ENCODE data around the gene ERBB2.

DNA sequence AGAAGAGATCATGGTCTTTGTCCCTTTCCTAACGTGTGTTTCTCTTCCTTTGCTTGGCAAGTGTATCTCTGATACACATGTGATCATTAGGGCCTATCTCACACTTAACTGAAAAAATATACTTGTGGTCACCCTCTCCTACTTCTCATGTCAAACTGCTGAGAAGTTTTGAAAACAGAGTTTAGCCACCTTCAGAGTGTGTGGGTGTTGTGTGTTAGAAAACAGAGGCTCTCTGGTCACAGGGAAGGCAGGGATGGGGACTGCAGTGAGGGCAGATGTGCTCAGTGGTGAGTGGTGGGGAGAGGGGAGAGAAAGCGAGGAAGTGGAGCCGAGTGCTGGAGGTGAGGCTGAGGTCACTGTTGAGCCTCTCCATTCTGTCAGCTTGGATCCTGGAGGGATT lies 67.3 kb downstream of the ERBB2 start:
- TF ChIP-seq, protein P1, sequence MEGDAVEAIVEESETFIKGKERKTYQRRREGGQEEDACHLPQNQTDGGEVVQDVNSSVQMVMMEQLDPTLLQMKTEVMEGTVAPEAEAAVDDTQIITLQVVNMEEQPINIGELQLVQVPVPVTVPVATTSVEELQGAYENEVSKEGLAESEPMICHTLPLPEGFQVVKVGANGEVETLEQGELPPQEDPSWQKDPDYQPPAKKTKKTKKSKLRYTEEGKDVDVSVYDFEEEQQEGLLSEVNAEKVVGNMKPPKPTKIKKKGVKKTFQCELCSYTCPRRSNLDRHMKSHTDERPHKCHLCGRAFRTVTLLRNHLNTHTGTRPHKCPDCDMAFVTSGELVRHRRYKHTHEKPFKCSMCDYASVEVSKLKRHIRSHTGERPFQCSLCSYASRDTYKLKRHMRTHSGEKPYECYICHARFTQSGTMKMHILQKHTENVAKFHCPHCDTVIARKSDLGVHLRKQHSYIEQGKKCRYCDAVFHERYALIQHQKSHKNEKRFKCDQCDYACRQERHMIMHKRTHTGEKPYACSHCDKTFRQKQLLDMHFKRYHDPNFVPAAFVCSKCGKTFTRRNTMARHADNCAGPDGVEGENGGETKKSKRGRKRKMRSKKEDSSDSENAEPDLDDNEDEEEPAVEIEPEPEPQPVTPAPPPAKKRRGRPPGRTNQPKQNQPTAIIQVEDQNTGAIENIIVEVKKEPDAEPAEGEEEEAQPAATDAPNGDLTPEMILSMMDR (IDR thresholded peaks at IDR 0.05), result no peak
- no peak for TF ChIP-seq POLR2A (IDR thresholded peaks at IDR 0.05)

All from transverse colon (tissue), 3 donors.